DND-41 (cell line): ENCODE measurements around the gene SERTM1.

ENCODE experiments used
- ATAC-seq: fragments of 200-7000 bp; cut with Tn5 transposase; 3 replicates; pipeline ENCODE4 v1.9.1; 2021; ENCODE audit warnings: low read depth; ENCODE audit not compliant: insufficient read depth
- DNase-seq: peaks from one replicate; pipeline ENCODE4 v3.0.0-alpha.2; 2020
- H2AFZ ChIP-seq: 2 replicates; pipeline ENCODE4 v1.6.0; 2012; ENCODE audit warnings: low read depth, low read length
- H3K27ac ChIP-seq: 2 replicates; pipeline ENCODE4 v1.5.1; 2012; ENCODE audit warnings: low read length, inconsistent platforms
- H3K27me3 ChIP-seq: fragments of 200-600 bp; sonication (generic); 2 replicates; pipeline ENCODE4 v1.6.0; 2012; ENCODE audit warnings: low read length, mild to moderate bottlenecking, inconsistent platforms; ENCODE audit not compliant: insufficient read depth, poor library complexity
- H3K36me3 ChIP-seq: 2 replicates; pipeline ENCODE4 v1.5.1; 2012; ENCODE audit warnings: low read length, inconsistent platforms; ENCODE audit not compliant: insufficient read depth
- H3K4me1 ChIP-seq: 2 replicates; pipeline ENCODE4 v1.5.1; 2012; ENCODE audit warnings: mild to moderate bottlenecking, low read length; ENCODE audit not compliant: insufficient read depth
- H3K4me2 ChIP-seq: 2 replicates; pipeline ENCODE4 v1.6.0; 2012; ENCODE audit warnings: mild to moderate bottlenecking, moderate library complexity, low read length, inconsistent platforms; ENCODE audit not compliant: insufficient read depth
- H3K4me3 ChIP-seq, 2 experiments: fragments of 200-600 bp in 1 of 2; shearing (Covaris generic) in 1 of 2; 2 replicates each; pipeline ENCODE4 v1.5.1; 2012 to 2016; ENCODE audit warnings: inconsistent platforms in 2 of 2, low read length in 2 of 2, mild to moderate bottlenecking in 2 of 2, low read depth in 1 of 2, moderate library complexity in 1 of 2
- H3K79me2 ChIP-seq: 2 replicates; pipeline ENCODE4 v1.6.0; 2012; ENCODE audit warnings: low read length, inconsistent platforms; ENCODE audit not compliant: insufficient read depth
- H3K9ac ChIP-seq: 2 replicates; pipeline ENCODE4 v1.6.0; 2012; ENCODE audit warnings: low read depth, mild to moderate bottlenecking, inconsistent platforms, low read length, moderate library complexity
- H3K9me3 ChIP-seq: 2 replicates; pipeline ENCODE4 v1.5.1; 2012; ENCODE audit warnings: low read length, moderate library complexity, mild to moderate bottlenecking, inconsistent platforms; ENCODE audit not compliant: insufficient read depth, severe bottlenecking
- H4K20me1 ChIP-seq: 2 replicates; pipeline ENCODE4 v1.6.0; 2012; ENCODE audit warnings: low read length; ENCODE audit not compliant: insufficient read depth
- CTCF ChIP-seq: IDR thresholded peaks from 2 replicates; pipeline ENCODE4 v1.5.1; 2012; ENCODE audit warnings: borderline replicate concordance, low read length, moderate library complexity, mild to moderate bottlenecking; ENCODE audit not compliant: poor library complexity, severe bottlenecking; ENCODE audit errors: extremely low read depth
- EZH2 ChIP-seq: IDR thresholded peaks from 3 replicates; pipeline ENCODE4 v1.6.1; 2012; ENCODE audit warnings: borderline replicate concordance, low read depth, mild to moderate bottlenecking, moderate library complexity, low read length, inconsistent platforms; ENCODE audit not compliant: severe bottlenecking

SERTM1 gene

GRCh38 chr13:36673838-36674326 is at the start of gene SERTM1:
SERTM1 (plus strand) TSS chr13:36674020; CDS start chr13:36695079, 21,059 bp downstream.
- Histone ChIP-seq H3K4me3 (no peak within 1 kb of the TSS), H3K36me3 (no peaks in the 10 kb centered on the region), H3K9ac (no peak within 1 kb of the TSS), H3K79me2 (no peaks in the 10 kb centered on the region), H4K20me1 (no peaks in the 10 kb centered on the region), H3K27me3 (no peaks in the 10 kb centered on the region), H3K9me3 (no peaks in the 10 kb centered on the region), H3K4me2 (no peak within 1 kb of the TSS), H3K27ac (no peak within 1 kb of the TSS), H3K4me1 (no peaks in the 10 kb centered on the region), H2AFZ (no peak within 1 kb of the TSS)
- DNase-seq (no peak), ATAC-seq (no peak)
- no peak for TF ChIP-seq EZH2
- no peak for TF ChIP-seq CTCF

GRCh38 chr13:36628377-36629056 is 45.3 kb upstream of the SERTM1 start:
- TF ChIP-seq CTCF (no peak), EZH2 (no peak)
- no peaks in the 10 kb centered on the region for H3K79me2 ChIP-seq
- no peak overlapping the region for H2AFZ ChIP-seq
- H3K36me3 ChIP-seq, result no peaks in the 10 kb centered on the region
- no peaks in the 10 kb centered on the region for H3K4me1 ChIP-seq
- no peak overlapping the region for H3K4me2 ChIP-seq
- no peak overlapping the region for H3K27ac ChIP-seq
- H3K9ac ChIP-seq, result no peak overlapping the region
- DNase-seq (no peak), ATAC-seq (no peak)
- H3K9me3 ChIP-seq, result no peaks in the 10 kb centered on the region
- no peak overlapping the region for H3K4me3 ChIP-seq
- H3K27me3 ChIP-seq, result no peaks in the 10 kb centered on the region
- H4K20me1 ChIP-seq, result no peaks in the 10 kb centered on the region

GRCh38 chr13:36629057-36629385 is 44.8 kb upstream of the SERTM1 start:
- TF ChIP-seq EZH2 (no peak), CTCF (no peak)
- no peak overlapping the region for H3K9ac ChIP-seq
- H4K20me1 ChIP-seq, result no peaks in the 10 kb centered on the region
- no peaks in the 10 kb centered on the region for H3K36me3 ChIP-seq
- no peaks in the 10 kb centered on the region for H3K27me3 ChIP-seq
- H3K4me1 ChIP-seq, result no peaks in the 10 kb centered on the region
- no peak overlapping the region for H3K4me3 ChIP-seq
- ATAC-seq, result no peak
- no peaks in the 10 kb centered on the region for H3K79me2 ChIP-seq
- DNase-seq, result no peak
- no peak overlapping the region for H3K27ac ChIP-seq
- no peaks in the 10 kb centered on the region for H3K9me3 ChIP-seq
- H2AFZ ChIP-seq, result no peak overlapping the region
- H3K4me2 ChIP-seq, result no peak overlapping the region
